DMS114 treated with DMSO at 0.1 percent for 48 hours (cell line): ENCODE measurements around the gene ZBTB4.

Experiments used
- DNase-seq: peaks from one replicate; lab custom pipeline; 2025; ENCODE audit not compliant: unreplicated experiment; lab: John Stamatoyannopoulos, UW

The ZBTB4 gene

DNA sequence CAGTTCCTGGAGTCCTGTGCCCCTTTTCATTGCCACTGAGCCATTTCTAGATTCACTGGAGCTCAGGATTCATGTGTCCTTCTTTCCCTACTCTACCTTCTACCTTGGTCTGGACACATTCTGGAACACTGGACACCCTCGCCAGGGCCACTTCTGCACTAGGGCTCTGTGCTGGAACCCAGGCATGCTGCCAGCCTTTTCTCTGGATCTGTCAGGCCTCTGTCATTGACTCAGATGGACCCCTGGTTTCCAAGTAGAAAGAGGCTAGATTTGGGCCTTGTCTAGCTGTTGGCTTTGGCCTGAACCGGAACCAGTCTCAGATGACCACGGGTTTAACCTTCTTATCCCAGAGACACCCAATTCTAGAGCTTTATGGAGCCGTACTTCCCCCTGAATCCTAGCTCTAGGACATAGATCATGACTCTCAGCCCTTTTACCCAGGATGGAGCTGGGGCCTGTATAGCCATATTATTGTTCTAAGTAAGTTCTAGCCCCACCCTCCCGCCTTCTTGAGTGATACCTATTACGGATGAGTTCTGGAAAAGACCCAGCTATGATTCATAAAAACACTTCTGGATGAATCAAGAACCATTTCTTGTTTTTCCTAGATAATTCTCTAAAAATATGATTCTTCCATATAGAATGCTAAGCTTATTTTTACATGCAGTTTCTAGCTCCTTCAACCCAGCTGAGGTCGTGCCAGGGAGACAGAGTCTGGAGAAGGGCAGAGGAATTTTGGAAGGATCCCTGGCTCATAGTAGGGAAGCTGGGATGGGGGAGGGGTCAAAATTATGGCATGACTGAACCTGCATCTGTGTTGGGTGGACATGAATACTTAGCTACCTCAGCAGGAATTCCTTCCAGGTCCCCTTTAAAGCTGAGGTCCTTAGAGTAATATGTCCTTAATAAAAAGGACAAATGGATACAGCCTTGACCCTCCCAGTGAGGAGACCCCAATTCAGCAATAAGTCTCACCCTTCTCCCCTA, 35.6 kb downstream of the ZBTB4 start:
- DNase-seq, result no peak

- no peak for DNase-seq
Measured at GRCh38 chr17:7442142-7442541, 37.3 kb downstream of the ZBTB4 start.

- no peak for DNase-seq
Measured at GRCh38 chr17:7441266-7441665, 38.2 kb downstream of the ZBTB4 start.

GRCh38 chr17:7440834-7441195, 38.6 kb downstream of the ZBTB4 start:
- DNase-seq, result no peak

DNA sequence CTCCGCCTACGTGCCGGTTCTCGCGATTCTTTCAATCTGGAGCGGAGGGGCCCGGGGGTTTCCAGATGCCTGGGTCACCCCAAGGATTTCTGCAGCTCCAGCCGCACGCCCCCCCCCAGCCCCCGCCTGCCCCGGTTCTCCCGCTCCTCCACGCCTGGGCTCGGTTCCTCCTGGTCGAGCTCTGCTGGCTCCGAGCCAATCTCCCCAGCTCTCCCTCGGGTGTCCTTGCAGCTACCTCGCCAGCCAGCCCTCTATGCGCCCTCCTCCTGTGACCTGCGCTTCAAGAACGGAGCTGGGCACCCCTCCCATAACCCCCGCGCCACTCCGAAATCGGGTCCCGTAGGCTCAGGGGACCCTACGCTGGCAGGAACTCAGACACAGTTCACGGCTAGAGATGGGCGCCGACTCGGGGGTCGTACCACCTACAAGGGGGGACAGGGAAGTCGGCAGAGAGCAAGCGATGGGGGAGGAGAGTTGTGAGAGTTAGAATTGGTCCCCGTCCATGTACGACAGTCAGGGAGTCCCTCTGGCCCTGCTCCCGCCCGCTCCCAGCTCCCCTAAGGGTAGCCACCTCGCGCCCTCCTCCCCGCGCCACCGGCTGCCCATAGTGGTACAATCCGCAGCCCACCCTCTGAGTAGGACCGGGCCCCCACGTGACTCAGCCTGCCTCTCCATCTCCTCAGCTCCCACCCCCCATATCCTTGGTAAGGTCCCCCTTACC, 39.2 kb downstream of the ZBTB4 start:
- no peak for DNase-seq

DNA sequence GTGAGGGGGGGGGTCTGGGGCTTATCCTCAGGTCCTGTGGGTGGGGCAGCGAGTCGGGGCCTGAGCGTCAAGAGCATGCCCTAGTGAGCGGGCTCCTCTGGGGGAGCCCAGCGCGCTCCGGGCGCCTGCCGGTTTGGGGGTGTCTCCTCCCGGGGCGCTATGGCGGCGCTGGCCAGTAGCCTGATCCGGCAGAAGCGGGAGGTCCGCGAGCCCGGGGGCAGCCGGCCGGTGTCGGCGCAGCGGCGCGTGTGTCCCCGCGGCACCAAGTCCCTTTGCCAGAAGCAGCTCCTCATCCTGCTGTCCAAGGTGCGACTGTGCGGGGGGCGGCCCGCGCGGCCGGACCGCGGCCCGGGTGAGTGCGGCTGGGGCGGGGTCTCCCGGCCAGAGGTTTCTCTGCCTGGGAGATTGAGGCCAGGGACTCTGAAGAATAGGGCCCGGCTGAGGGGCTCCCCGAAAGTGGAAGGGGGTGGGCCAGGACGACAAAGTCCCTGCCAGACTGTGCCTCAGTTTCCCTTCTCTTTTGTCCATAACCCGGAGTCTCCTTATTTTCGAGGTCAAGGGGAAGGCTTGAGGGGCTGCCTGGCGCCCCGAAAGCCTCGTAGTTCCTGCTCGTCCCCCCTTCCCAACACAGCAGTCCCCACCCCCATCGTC, 39.8 kb downstream of the ZBTB4 start, which contains the start of gene FGF11:
Gene FGF11 (plus strand): TSS at position 51 of the 651 bp plus-strand sequence. CDS start 109 bp downstream, at position 160.
- no peak for DNase-seq

GRCh38 chr17:7438656-7439460, 40.6 kb downstream of the ZBTB4 start:
- DNase-seq, result no peak

DNA sequence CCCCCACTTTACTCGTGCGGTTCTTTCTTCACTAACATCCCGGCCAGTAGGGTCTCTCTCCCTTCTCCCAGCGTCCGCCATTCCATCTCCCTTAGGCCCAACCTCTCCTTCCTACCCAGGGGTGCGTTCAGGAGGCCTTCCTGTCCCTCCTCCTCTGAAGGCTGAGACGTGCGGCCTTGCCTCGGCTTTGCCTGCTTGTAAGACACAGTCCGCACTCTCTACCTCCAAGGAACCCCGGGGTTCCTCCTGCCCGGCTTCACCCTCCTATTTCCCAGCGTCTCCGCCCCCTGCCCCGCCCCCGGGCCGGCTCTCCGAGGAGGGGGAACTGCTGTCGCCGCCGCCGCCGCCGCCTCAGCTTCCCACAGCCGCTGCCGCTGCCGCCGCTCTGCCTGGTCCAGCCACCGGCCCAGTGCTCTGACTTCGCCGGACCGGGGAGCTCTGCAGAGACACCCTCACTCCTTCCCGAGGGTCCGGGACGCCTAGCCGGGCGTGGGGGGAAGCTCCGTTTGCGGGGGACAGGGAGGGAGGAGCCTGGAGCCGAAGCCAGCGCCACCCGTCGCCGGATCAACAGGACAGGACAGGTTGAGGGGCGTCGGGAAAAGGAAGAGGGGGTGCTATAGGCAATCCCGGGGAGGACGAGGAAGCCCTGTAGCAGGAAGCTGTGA, 41.3 kb downstream of the ZBTB4 start:
- DNase-seq, result peak; percentile 76

GRCh38 chr17:7437369-7437863, 42.0 kb downstream of the ZBTB4 start:
- no peak for DNase-seq

- peak; percentile 36 for DNase-seq
Measured at GRCh38 chr17:7436556-7437368, 42.7 kb downstream of the ZBTB4 start.

GRCh38 chr17:7435676-7436555, 43.5 kb downstream of the ZBTB4 start:
- DNase-seq, result no peak

DNA sequence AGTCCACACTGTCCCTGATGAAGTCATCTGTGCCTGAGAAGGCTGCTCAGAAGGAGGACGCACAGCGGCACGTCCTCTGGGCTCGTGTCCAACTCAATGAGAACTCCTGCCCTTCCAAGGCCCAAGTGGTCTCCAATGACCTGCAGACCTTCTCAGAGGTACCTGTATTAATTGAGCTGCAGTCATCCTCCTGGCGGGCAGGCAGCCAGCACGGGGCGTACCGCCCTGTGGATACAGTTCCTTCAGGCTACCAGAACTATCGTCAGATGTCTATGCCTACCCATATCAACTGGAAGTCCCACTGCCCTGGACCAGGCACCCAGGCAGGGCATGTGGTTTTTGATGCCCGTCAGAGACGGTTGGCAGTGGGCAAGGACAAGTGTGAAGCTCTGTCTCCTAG, 47.1 kb downstream of the ZBTB4 start:
- DNase-seq, result no peak

DNA sequence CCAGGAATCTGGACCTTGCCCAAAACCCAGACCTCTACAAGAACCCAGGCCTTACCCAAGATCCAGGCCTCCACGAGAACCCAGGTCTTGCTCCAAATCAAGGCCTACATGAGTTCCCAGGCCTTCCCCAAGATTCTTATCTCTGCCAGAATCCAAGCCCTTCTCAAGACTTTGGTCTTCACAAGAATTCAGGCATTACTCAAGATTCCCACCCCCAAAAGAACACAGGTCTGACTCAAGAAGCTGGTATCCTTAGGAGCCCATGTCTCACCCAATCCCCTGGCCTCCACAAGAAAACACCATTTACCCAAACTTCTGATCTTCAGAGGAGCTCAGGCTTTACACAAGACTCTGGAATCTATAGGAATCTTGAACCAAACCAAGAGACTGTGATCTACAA, 48.2 kb downstream of the ZBTB4 start:
- DNase-seq, result no peak

- DNase-seq, result no peak
Measured at GRCh38 chr17:7429722-7430121, 49.7 kb downstream of the ZBTB4 start.

GRCh38 chr17:7428557-7428956, 50.9 kb downstream of the ZBTB4 start, which contains the start of gene SPEM3:
TSS of gene SPEM3 (plus strand) at chr17:7428857. CDS start at chr17:7428903, 46 bp downstream.
- no peak for DNase-seq

DNA sequence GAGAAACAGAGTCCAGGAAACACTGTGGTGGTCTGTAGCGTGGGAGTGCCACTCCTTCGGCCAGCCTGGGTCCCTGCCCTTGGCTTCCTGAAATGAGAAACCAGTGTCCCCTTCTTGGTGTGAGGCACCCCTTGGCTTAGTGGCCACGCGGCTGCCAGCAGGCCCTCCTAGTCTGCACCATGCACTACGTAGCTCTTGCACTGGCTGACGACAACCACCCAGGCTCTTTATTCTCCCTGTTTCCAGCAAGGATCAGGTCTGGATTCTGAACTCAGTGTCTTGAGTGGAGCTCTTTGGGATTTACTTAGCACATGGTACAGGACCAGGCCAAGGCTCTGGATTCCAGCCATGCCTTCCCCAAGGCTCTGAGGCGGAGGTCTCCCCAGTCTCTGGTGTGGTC, 51.9 kb downstream of the ZBTB4 start:
- no peak for DNase-seq

- DNase-seq, result no peak
Measured at GRCh38 chr17:7426896-7427489, 52.4 kb downstream of the ZBTB4 start.
